HepG2 (cell line): ENCODE data around the gene ADCY7. TPM values are rescaled to one million over a fixed set of nuclear protein-coding genes. Genes with fewer than 3 reads are reported as not detected.

Experiments
- AFF4 ChIP-seq: sonication (generic); formaldehyde crosslinking; IDR thresholded peaks from 2 replicates; pipeline ENCODE4 v1.4.0; 2020; ENCODE audit warnings: missing genetic modification reagents
- CEBPB ChIP-seq: IDR thresholded peaks from 2 replicates; pipeline ENCODE4 v1.6.1; 2011; ENCODE audit warnings: low read depth, low read length, improper control_type of control experiment, borderline replicate concordance
- CERS6 ChIP-seq: sonication (generic); formaldehyde crosslinking; IDR thresholded peaks from 2 replicates; pipeline ENCODE4 v1.5.0; 2020; ENCODE audit warnings: missing genetic modification reagents
- CHD2 ChIP-seq: IDR thresholded peaks from 2 replicates; pipeline ENCODE4 v1.6.1; 2011; ENCODE audit warnings: low read depth, low read length, improper control_type of control experiment
- GATA4 ChIP-seq: sonication (generic); IDR thresholded peaks from 2 replicates; pipeline ENCODE4 v1.6.1; 2016; ENCODE audit warnings: antibody characterized with exemption, low read depth, borderline replicate concordance
- JARID2 ChIP-seq: sonication (generic); formaldehyde crosslinking; IDR thresholded peaks from 2 replicates; pipeline ENCODE4 v1.8.1; 2023; ENCODE audit warnings: missing genetic modification reagents, inconsistent platforms; ENCODE audit not compliant: insufficient replicate concordance
- KDM5A ChIP-seq: fragments of 200-600 bp; sonication (generic); IDR thresholded peaks from 2 replicates; pipeline ENCODE4 v1.7.0; 2018; ENCODE audit warnings: antibody characterized with exemption, mild to moderate bottlenecking, low read length, borderline replicate concordance
- MAF1 ChIP-seq: sonication (generic); formaldehyde crosslinking; IDR thresholded peaks from 2 replicates; pipeline ENCODE4 v1.5.0; 2020; ENCODE audit warnings: missing genetic modification reagents, borderline replicate concordance
- NFE2L1 ChIP-seq: sonication (generic); formaldehyde crosslinking; IDR thresholded peaks from 2 replicates; pipeline ENCODE4 v1.4.0; 2020; ENCODE audit warnings: missing genetic modification reagents, mild to moderate bottlenecking, borderline replicate concordance
- NFIC ChIP-seq: IDR thresholded peaks from 2 replicates; pipeline ENCODE4 v1.6.1; 2012; ENCODE audit warnings: mild to moderate bottlenecking, low read length, inconsistent platforms
- RELA ChIP-seq: sonication (generic); formaldehyde crosslinking; IDR thresholded peaks from 2 replicates; pipeline ENCODE4 v1.4.0; 2020; ENCODE audit warnings: missing genetic modification reagents
- SP2 ChIP-seq: sonication (generic); formaldehyde crosslinking; IDR thresholded peaks from 2 replicates; pipeline ENCODE4 v1.5.1; 2020; ENCODE audit warnings: mild to moderate bottlenecking, missing genetic modification reagents
- SP4 ChIP-seq: sonication (generic); formaldehyde crosslinking; IDR thresholded peaks from 2 replicates; pipeline ENCODE4 v1.8.1; 2023; ENCODE audit warnings: mild to moderate bottlenecking, missing genetic modification reagents
- ZNF124 ChIP-seq: sonication (generic); formaldehyde crosslinking; IDR thresholded peaks from 2 replicates; pipeline ENCODE4 v1.4.0; 2020; ENCODE audit warnings: missing genetic modification reagents
- ZNF20 ChIP-seq: sonication (generic); formaldehyde crosslinking; IDR thresholded peaks from 2 replicates; pipeline ENCODE4 v1.4.0; 2020; ENCODE audit warnings: mild to moderate bottlenecking, moderate library complexity, missing genetic modification reagents
- ZNF546 ChIP-seq: sonication (generic); formaldehyde crosslinking; conservative IDR thresholded peaks from 2 replicates; pipeline ENCODE4 v1.8.1; 2023; ENCODE audit warnings: mild to moderate bottlenecking, missing genetic modification reagents
- ZNF549 ChIP-seq: sonication (generic); formaldehyde crosslinking; IDR thresholded peaks from 2 replicates; pipeline ENCODE4 v1.5.0; 2020; ENCODE audit warnings: missing genetic modification reagents
- ZNF704 ChIP-seq: sonication (generic); formaldehyde crosslinking; IDR thresholded peaks from 2 replicates; pipeline ENCODE4 v1.8.1; 2023; ENCODE audit warnings: mild to moderate bottlenecking, inconsistent platforms, moderate library complexity, missing genetic modification reagents, borderline replicate concordance
- ZNF841 ChIP-seq: sonication (generic); formaldehyde crosslinking; IDR thresholded peaks from 2 replicates; pipeline ENCODE4 v1.8.1; 2023; ENCODE audit warnings: missing genetic modification reagents, borderline replicate concordance
- ZNF891 ChIP-seq: sonication (generic); formaldehyde crosslinking; IDR thresholded peaks from 2 replicates; pipeline ENCODE4 v1.5.0; 2020; ENCODE audit warnings: mild to moderate bottlenecking, missing genetic modification reagents
- polyA plus RNA-seq, 8 experiments: library from polyadenylated mRNA; depleted of rRNA in 3 of 8; stranded (reverse) in 7 of 8; unstranded in 1 of 8; fragments of >200 nt; fragmentation: Illumina TruSeq in 4 of 8; extraction: Trizol in 4 of 8; gene quantifications; 2 replicates each; pipeline versions ENCODE4 v1.2.1 to v1.2.3, GENCODE V29; 2011 to 2016; ENCODE audit warnings: low read depth in 4 of 8, missing spikeins in 1 of 8, mixed read lengths in 1 of 8; ENCODE audit not compliant: insufficient read depth in 1 of 8
- total RNA-seq, 5 experiments: library from RNA; depleted of rRNA; stranded (reverse); fragments of >200 nt; fragmentation: Illumina TruSeq; extraction: Trizol; gene quantifications; 2 replicates each; pipeline ENCODE4 v1.2.3, GENCODE V29; 2016; ENCODE audit warnings: low read depth in 1 of 5
- TF ChIP-seq, protein P1 (sequence below): sonication (generic); formaldehyde crosslinking; IDR thresholded peaks from 2 replicates; pipeline ENCODE4 v1.4.0; 2020; ENCODE audit warnings: mild to moderate bottlenecking, missing genetic modification reagents, borderline replicate concordance
- TF ChIP-seq, protein P2 (sequence below): sonication (generic); formaldehyde crosslinking; IDR thresholded peaks from 2 replicates; pipeline ENCODE4 v1.4.0; 2020; ENCODE audit warnings: missing genetic modification reagents

Gene ADCY7
- total and polyA plus RNA-seq, 2 of the 13 experiments (the other 11 are each of a cell fraction or from before 2014, with no cell fraction given) = 2.2 to 4.3 TPM

- no peak for TF ChIP-seq ZNF704 (CRISPR knock-in tag)
- 0 out of 2 replicates have a peak, but pooled peaks have one; percentile 56 for TF ChIP-seq ZNF124 (CRISPR knock-in tag)
- TF ChIP-seq SP4 (CRISPR knock-in tag) = no peak
- no peak for TF ChIP-seq CERS6
- TF ChIP-seq AFF4 = no peak
- no peak for TF ChIP-seq NFE2L1 (CRISPR knock-in tag)
- TF ChIP-seq, protein P1, sequence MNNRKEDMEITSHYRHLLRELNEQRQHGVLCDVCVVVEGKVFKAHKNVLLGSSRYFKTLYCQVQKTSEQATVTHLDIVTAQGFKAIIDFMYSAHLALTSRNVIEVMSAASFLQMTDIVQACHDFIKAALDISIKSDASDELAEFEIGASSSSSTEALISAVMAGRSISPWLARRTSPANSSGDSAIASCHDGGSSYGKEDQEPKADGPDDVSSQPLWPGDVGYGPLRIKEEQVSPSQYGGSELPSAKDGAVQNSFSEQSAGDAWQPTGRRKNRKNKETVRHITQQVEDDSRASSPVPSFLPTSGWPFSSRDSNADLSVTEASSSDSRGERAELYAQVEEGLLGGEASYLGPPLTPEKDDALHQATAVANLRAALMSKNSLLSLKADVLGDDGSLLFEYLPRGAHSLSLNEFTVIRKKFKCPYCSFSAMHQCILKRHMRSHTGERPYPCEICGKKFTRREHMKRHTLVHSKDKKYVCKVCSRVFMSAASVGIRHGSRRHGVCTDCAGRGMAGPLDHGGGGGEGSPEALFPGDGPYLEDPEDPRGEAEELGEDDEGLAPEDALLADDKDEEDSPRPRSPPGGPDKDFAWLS (CRISPR knock-in tag) = no peak
- TF ChIP-seq JARID2 (CRISPR knock-in tag) = no peak
- TF ChIP-seq, protein P2, sequence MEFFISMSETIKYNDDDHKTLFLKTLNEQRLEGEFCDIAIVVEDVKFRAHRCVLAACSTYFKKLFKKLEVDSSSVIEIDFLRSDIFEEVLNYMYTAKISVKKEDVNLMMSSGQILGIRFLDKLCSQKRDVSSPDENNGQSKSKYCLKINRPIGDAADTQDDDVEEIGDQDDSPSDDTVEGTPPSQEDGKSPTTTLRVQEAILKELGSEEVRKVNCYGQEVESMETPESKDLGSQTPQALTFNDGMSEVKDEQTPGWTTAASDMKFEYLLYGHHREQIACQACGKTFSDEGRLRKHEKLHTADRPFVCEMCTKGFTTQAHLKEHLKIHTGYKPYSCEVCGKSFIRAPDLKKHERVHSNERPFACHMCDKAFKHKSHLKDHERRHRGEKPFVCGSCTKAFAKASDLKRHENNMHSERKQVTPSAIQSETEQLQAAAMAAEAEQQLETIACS (CRISPR knock-in tag) = no peak
- 0 out of 2 replicates have a peak, but pooled peaks have one; percentile 34 for TF ChIP-seq SP2 (CRISPR knock-in tag)
- no peak for TF ChIP-seq ZNF549 (CRISPR knock-in tag)
- no peak for TF ChIP-seq NFIC
- TF ChIP-seq ZNF20 (CRISPR knock-in tag) = no peak
- no peak for TF ChIP-seq CHD2
- TF ChIP-seq CEBPB = peak; percentile 97
- no peak for TF ChIP-seq MAF1 (CRISPR knock-in tag)
- TF ChIP-seq RELA = no peak
- TF ChIP-seq GATA4 = no peak
- no peak for TF ChIP-seq ZNF546 (CRISPR knock-in tag)
- no peak for TF ChIP-seq KDM5A
- no peak for TF ChIP-seq ZNF841 (CRISPR knock-in tag)
- no peak for TF ChIP-seq ZNF891 (CRISPR knock-in tag)
Observed at GRCh38 chr16:50282955-50283631, 16.7 kb downstream of the ADCY7 start (continued).
